ENCODE data around the gene ARHGAP8.
"Not testable (repeated sequence)": the region's sequence is repeated elsewhere in the genome, so short reads cannot be mapped to it uniquely, and the experiment has no call there.

ARHGAP8 gene

GRCh38 chr22:44739024-44739423, 13.4 kb upstream of the ARHGAP8 start:
- no peak for DNase-seq (ENCODE audit: low read depth in 2 of 3, low spot score in 1 of 3)

- not testable (repeated sequence) for DNase-seq (ENCODE audit: low read depth in 2 of 3, low spot score in 1 of 3)
Measured at GRCh38 chr22:44739666-44740065, 12.7 kb upstream of the ARHGAP8 start.

DNA sequence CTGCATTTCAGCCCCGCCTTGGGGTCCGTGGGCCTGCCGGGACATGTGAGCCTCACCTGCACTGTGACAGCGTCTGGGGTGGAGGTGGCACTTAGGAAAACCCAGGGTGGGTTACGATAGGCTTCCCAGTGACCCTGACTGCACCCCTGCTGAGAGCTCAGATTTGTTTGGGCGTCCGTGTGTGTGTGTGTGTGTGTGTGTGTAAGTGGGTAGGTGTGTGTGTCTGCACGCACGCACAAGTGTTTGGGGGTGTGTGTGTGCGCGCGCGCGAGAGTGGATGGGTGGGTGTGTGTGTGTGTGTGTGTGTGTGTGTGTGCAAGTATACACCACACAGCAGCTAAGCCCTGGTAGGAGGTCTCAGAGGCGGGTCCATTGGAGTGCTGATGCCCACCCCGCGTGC, 12.1 kb upstream of the ARHGAP8 start:
- no peak for DNase-seq (ENCODE audit: low read depth in 2 of 3, low spot score in 1 of 3)

GRCh38 chr22:44741929-44742328, 10.4 kb upstream of the ARHGAP8 start:
- no peak for DNase-seq (ENCODE audit: low read depth in 2 of 3, low spot score in 1 of 3)

DNA sequence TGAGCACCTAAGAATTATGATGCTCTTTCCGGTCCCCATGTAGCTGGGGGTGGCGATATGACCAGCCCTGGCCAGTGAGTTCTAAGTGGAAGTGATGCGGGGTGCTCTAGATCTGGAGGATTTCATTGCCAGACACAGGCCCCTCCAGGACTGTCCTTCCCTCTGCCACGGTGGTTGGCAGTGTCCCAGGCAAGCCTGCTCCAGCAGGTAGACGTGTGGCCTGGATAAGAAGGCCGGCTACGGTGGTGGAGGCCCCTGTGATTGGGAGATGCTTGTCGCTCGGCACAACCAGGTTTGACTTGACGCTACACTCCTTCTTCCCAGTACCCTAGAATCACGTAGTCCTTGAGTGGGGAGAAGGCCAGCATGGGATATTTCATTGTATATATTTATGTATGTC, 9.1 kb upstream of the ARHGAP8 start:
- no peak for DNase-seq (ENCODE audit: low read depth in 2 of 3, low spot score in 1 of 3)

GRCh38 chr22:44743804-44744211, 8.6 kb upstream of the ARHGAP8 start:
- no peak for DNase-seq (ENCODE audit: low read depth in 2 of 3, low spot score in 1 of 3)

- no peak for DNase-seq (ENCODE audit: low read depth in 2 of 3, low spot score in 1 of 3)
Measured at GRCh38 chr22:44745853-44746789, 6.3 kb upstream of the ARHGAP8 start.

DNA sequence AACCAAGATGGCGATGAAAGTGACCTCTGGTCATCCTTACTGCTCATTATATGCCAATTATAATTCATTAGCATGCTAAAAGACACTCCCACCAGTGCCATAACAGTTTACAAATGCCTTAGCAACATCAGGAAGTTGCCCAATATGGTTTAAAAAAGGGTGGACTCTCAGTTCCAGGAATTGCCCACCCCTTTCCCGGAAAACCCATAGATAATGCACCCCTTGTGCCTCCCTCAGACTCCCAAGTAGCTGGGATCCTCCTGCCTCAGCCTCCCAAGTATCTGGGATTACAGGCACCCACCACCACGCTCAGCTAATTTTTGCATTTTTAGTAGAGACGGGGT, 4.6 kb upstream of the ARHGAP8 start:
- not testable (repeated sequence) for DNase-seq (ENCODE audit: low read depth in 2 of 3, low spot score in 1 of 3)

DNA sequence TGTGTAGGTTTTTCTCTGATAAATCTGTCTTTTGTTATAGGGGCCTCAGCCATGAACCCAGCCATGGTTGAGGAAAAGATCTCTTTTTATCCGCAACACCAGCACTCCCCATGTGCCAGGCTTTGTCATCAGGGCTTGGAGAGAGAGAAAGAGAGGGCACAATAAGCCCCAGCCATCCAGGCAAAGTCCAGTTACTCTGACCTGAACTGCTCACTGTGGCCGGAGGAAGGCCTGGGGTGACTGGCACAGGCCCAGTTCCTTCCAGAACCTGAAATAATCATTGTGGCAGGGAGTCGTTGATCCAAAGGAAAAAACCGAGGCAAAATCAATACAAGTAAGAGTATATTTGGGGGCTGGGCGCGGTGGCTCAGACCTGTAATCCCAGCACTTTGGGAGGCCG, 3.9 kb upstream of the ARHGAP8 start:
- DNase-seq (ENCODE audit: low read depth in 2 of 3, low spot score in 1 of 3): no peak

DNA sequence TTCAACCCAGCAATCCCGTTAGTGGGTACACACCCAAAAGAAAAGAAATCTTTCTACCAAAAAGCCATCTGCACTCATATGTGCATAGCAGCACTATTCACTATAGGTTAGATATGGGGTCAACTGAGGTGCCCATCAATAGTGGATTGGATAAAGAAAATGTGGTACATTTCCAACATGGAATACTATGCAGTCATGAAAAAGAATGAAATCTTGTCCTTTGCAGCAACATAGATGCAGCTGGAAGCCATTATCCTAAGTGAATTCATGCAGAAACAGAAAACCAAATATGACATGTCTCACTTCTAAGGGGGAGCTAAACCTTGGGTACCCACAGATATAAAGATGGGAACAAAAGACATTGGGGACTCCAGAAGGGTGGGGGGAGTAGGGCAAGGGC, 1.9 kb upstream of the ARHGAP8 start:
- DNase-seq (ENCODE audit: low read depth in 2 of 3, low spot score in 1 of 3): no peak

- DNase-seq (ENCODE audit: low read depth in 2 of 3, low spot score in 1 of 3): no peak
Measured at GRCh38 chr22:44753189-44754042, 1.0 kb downstream of the ARHGAP8 start.

- DNase-seq (ENCODE audit: low read depth in 2 of 3, low spot score in 1 of 3): no peak
Measured at GRCh38 chr22:44754998-44755397, 2.6 kb downstream of the ARHGAP8 start.

DNA sequence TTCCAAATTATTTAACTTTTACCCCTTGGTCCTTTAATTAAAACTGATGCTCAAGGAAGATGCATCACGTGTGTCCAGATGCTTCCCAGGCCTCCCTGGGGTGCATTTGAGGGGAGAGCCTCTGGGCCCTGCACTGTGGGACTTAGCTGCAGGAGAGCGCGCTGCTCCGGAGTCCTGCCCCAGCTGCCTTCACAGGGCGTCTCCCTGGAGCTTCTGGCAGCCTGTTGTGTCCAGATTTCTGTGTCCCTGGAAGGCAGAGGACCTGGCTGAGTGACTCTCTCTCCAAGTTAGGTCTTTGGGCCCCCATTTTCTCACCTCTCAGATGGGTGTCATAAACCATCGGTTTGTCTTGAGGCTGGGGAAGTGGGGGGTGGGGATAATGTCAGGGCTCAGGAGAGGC, 3.0 kb downstream of the ARHGAP8 start:
- DNase-seq (ENCODE audit: low read depth in 2 of 3, low spot score in 1 of 3): no peak

DNA sequence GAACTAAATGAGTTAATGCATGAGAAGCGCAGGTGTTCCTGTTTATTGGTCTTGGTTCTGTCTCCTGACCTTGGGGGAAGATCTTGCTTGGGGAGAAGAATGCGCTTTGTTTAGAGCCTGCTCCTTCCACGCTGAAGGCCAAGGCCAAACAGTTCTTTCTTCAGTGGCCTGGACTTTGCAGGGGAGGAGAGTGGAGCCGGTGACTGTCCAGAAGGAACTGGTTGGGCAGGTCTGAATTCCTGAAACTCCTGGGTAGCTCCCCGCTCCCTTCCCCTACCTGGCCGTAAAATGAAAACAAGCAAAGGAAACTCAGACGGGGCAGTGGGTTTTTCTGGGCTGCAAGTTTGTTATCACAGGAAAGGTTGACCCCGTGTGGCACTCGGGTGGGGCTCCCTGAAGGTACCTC, 3.6 kb downstream of the ARHGAP8 start:
- DNase-seq (ENCODE audit: low read depth in 2 of 3, low spot score in 1 of 3): no peak

- DNase-seq (ENCODE audit: low read depth in 2 of 3, low spot score in 1 of 3): no peak
Measured at GRCh38 chr22:44758344-44758973, 6.1 kb downstream of the ARHGAP8 start.

GRCh38 chr22:44759001-44759400, 6.6 kb downstream of the ARHGAP8 start:
- no peak for DNase-seq (ENCODE audit: low read depth in 2 of 3, low spot score in 1 of 3)

GRCh38 chr22:44759430-44760310, 7.3 kb downstream of the ARHGAP8 start:
- DNase-seq (ENCODE audit: low read depth in 2 of 3, low spot score in 1 of 3): no peak

DNA sequence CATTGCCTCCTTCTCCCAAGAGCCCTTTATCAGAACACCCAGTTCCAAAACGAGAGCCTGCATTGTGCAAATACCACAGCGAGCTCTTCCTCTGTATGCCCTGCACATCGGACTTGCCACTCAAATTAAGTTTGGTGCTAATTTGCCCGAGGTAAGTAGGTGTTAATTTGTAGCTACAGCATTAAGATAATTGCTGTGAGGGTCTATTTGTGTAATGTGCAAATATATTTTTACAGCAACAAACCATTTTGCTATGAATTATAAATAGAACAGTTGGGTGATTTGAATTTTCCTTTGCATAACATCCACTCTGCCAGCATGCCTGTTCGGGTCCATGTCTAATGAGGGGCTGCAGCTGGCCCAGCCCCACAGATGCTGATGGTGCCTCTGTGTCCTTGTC, 8.1 kb downstream of the ARHGAP8 start:
- DNase-seq (ENCODE audit: low read depth in 2 of 3, low spot score in 1 of 3): no peak

GRCh38 chr22:44761025-44761424, 8.7 kb downstream of the ARHGAP8 start:
- no peak for DNase-seq (ENCODE audit: low read depth in 2 of 3, low spot score in 1 of 3)

DNA sequence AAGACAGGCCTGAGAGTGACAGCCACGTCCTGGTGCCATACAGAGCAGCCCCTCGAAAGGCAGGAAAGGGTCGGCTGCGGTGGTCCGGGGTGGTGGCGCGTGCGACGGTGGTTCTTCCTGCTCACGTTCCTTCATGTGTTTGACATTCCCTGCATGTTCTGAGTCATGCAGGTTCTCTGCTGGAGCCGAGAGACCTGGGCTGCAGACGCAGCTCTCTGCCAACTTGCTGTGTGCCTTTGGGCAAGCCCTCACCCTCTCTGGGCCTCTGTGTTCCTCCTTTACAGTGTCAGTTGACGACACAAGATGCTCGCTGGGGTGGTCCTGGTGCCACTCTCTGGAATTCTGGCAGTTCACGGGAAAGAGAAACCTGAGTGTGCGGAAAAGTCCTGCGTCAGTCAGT, 12.0 kb downstream of the ARHGAP8 start:
- no peak for DNase-seq (ENCODE audit: low read depth in 2 of 3, low spot score in 1 of 3)

- no peak for DNase-seq (ENCODE audit: low read depth in 2 of 3, low spot score in 1 of 3)
Measured at GRCh38 chr22:44764974-44765373, 12.6 kb downstream of the ARHGAP8 start.

All from stimulated activated CD4-positive, alpha-beta T cell treated with anti-CD3 and anti-CD28 coated beads, Interleukin-12 subunit alpha, Interleukin-12 subunit beta, amount 100 ng/mL, for 48 hours (primary cell).